ENCODE measurements around the gene CBARP. TPM values are rescaled to one million over a fixed set of nuclear protein-coding genes. Genes with fewer than 3 reads are reported as not detected.
A peak's percentile ranks its signal among the peaks of the same experiment; 100 is the strongest.

Gene CBARP
- total and polyA plus RNA-seq, 2 of the 13 experiments (the other 11 are each of a cell fraction or from before 2014, with no cell fraction given): 1.2 to 1.4 TPM

DNA sequence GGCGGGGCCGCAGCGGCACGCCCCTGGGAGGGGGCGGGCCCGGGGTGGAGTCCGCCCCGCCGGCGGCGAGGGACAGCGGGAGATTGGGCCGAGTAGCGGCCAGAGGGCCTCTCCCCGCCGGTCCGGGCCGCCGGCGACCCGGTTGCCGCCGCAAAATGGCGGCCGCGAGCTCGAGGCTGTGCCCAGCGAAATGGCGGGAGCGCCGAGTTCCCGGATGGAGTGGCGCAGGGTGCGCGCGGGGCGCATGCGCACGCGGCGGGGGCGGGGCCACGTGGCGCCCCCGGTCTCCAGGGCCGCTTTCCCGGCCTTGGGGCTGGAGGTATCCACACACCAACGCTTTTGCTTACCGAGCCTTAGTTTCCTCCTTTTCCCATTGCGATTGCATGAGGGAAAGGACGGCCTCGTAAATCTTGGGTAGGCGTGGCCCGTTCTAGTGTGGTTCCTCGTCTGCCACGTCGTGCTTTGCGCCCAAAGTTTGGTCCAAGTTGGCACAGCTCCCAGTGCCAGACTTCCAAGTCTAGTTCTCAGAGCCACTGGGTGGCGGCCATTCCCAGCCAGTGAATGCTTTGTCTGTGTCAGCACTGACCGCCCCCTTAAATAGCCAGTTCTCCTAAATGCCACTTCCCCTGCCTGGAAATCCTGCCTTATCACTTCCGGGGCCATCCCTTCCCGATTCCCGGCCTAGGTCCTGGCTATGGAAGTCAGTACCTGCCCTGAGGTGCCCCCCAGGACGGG lies 31.8 kb upstream of the CBARP start (continued):
- TF ChIP-seq, protein P1, sequence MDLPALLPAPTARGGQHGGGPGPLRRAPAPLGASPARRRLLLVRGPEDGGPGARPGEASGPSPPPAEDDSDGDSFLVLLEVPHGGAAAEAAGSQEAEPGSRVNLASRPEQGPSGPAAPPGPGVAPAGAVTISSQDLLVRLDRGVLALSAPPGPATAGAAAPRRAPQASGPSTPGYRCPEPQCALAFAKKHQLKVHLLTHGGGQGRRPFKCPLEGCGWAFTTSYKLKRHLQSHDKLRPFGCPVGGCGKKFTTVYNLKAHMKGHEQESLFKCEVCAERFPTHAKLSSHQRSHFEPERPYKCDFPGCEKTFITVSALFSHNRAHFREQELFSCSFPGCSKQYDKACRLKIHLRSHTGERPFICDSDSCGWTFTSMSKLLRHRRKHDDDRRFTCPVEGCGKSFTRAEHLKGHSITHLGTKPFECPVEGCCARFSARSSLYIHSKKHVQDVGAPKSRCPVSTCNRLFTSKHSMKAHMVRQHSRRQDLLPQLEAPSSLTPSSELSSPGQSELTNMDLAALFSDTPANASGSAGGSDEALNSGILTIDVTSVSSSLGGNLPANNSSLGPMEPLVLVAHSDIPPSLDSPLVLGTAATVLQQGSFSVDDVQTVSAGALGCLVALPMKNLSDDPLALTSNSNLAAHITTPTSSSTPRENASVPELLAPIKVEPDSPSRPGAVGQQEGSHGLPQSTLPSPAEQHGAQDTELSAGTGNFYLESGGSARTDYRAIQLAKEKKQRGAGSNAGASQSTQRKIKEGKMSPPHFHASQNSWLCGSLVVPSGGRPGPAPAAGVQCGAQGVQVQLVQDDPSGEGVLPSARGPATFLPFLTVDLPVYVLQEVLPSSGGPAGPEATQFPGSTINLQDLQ (CRISPR knock-in tag; IDR thresholded peaks at IDR 0.05): no peak
- TF ChIP-seq ZNF619 (CRISPR knock-in tag; IDR thresholded peaks at IDR 0.05) (0 out of 2 replicates have a peak, but pooled peaks have one; percentile 35), CHCHD3 (CRISPR knock-in tag; IDR thresholded peaks at IDR 0.05) (0 out of 2 replicates have a peak, but pooled peaks have one; percentile 34), KDM1A (CRISPR knock-in tag; IDR thresholded peaks at IDR 0.05) (no peak), PCBP1 (IDR thresholded peaks at IDR 0.05; ENCODE audit: borderline replicate concordance, low read depth, low read length) (no peak), HMGA1 (CRISPR knock-in tag; conservative IDR thresholded peaks at IDR 0.05) (no peak), ZBTB38 (CRISPR knock-in tag; IDR thresholded peaks at IDR 0.05) (peak; percentile 57), CBX2 (IDR thresholded peaks at IDR 0.05; ENCODE audit: low read depth, low read length) (no peak), CBX2 (CRISPR knock-in tag; IDR thresholded peaks at IDR 0.05; ENCODE audit: low read depth) (no peak), STAT5B (CRISPR knock-in tag; IDR thresholded peaks at IDR 0.05) (no peak), BHLHE40 (IDR thresholded peaks at IDR 0.05; ENCODE audit: low read length) (no peak), ZFX (CRISPR knock-in tag; IDR thresholded peaks at IDR 0.05; ENCODE audit: low read depth) (no peak; the same call in 1 of the 2 replicates), TCF7L2 (IDR thresholded peaks at IDR 0.05; ENCODE audit: low read depth, low read length) (no peak), ZNF34 (CRISPR knock-in tag; IDR thresholded peaks at IDR 0.05; ENCODE audit: borderline replicate concordance) (0 out of 2 replicates have a peak, but pooled peaks have one; percentile 67), KLF9 (CRISPR knock-in tag; IDR thresholded peaks at IDR 0.05; ENCODE audit: low read depth) (no peak), MED1 (CRISPR knock-in tag; IDR thresholded peaks at IDR 0.05) (0 out of 2 replicates have a peak, but pooled peaks have one; percentile 13), YEATS2 (CRISPR knock-in tag; IDR thresholded peaks at IDR 0.05; ENCODE audit: borderline replicate concordance) (peak; percentile 30; the same call in 1 of the 2 replicates), ZNF749 (CRISPR knock-in tag; IDR thresholded peaks at IDR 0.05; ENCODE audit: borderline replicate concordance) (no peak; the same call in 1 of the 2 replicates), ZNF263 (CRISPR knock-in tag; IDR thresholded peaks at IDR 0.05) (no peak), JARID2 (CRISPR knock-in tag; IDR thresholded peaks at IDR 0.05; ENCODE audit: insufficient replicate concordance) (no peak), FIP1L1 (IDR thresholded peaks at IDR 0.05; ENCODE audit: borderline replicate concordance, insufficient read depth, low read depth, low read length) (no peak), MTA1 (CRISPR knock-in tag; IDR thresholded peaks at IDR 0.05; ENCODE audit: borderline replicate concordance) (0 out of 2 replicates have a peak, but pooled peaks have one; percentile 38)
- TF ChIP-seq, protein P2, sequence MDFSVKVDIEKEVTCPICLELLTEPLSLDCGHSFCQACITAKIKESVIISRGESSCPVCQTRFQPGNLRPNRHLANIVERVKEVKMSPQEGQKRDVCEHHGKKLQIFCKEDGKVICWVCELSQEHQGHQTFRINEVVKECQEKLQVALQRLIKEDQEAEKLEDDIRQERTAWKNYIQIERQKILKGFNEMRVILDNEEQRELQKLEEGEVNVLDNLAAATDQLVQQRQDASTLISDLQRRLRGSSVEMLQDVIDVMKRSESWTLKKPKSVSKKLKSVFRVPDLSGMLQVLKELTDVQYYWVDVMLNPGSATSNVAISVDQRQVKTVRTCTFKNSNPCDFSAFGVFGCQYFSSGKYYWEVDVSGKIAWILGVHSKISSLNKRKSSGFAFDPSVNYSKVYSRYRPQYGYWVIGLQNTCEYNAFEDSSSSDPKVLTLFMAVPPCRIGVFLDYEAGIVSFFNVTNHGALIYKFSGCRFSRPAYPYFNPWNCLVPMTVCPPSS (IDR thresholded peaks at IDR 0.05): no peak
- TF ChIP-seq, protein P3, sequence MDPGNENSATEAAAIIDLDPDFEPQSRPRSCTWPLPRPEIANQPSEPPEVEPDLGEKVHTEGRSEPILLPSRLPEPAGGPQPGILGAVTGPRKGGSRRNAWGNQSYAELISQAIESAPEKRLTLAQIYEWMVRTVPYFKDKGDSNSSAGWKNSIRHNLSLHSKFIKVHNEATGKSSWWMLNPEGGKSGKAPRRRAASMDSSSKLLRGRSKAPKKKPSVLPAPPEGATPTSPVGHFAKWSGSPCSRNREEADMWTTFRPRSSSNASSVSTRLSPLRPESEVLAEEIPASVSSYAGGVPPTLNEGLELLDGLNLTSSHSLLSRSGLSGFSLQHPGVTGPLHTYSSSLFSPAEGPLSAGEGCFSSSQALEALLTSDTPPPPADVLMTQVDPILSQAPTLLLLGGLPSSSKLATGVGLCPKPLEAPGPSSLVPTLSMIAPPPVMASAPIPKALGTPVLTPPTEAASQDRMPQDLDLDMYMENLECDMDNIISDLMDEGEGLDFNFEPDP (CRISPR knock-in tag; conservative IDR thresholded peaks at IDR 0.05): 0 out of 2 replicates have a peak, but pooled peaks have one; percentile 12
